Cerebellar cortex (tissue), 1 donor: ENCODE results near the gene MED29.
A peak's percentile ranks its signal among the peaks of the same experiment; 100 is the strongest.

Experiments
- DNase-seq: peaks from one replicate; pipeline ENCODE4 v3.0.0-alpha.2; 2015; ENCODE audit warnings: low spot score

MED29 gene

GRCh38 chr19:39430675-39431593 is 39.8 kb downstream of the MED29 start:
- DNase-seq: peak; percentile 89

GRCh38 chr19:39432677-39433025 is 41.5 kb downstream of the MED29 start:
- DNase-seq: no peak

- no peak for DNase-seq
Observed at GRCh38 chr19:39433480-39434079, 42.4 kb downstream of the MED29 start.

GRCh38 chr19:39434123-39435076 is 43.2 kb downstream of the MED29 start:
- DNase-seq: no peak

- DNase-seq: peak; percentile 98
Observed at GRCh38 chr19:39435499-39436349, 44.5 kb downstream of the MED29 start, which contains the start of gene RPS16. Gene RPS16 (minus strand): TSS chr19:39435949. CDS start chr19:39435895, 54 bp downstream.

GRCh38 chr19:39436350-39436716 is 45.2 kb downstream of the MED29 start:
- DNase-seq: no peak

GRCh38 chr19:39438270-39438934 is 47.2 kb downstream of the MED29 start:
- no peak for DNase-seq

GRCh38 chr19:39444598-39445195 is 53.5 kb downstream of the MED29 start:
- no peak for DNase-seq

GRCh38 chr19:39445196-39446111 is 54.3 kb downstream of the MED29 start, which contains the start of gene SUPT5H:
Gene SUPT5H (plus strand): TSS chr19:39445582. CDS start chr19:39445891, 309 bp downstream.
- peak; percentile 98 for DNase-seq

GRCh38 chr19:39446365-39447084 is 55.3 kb downstream of the MED29 start:
- DNase-seq: no peak

GRCh38 chr19:39448271-39448670 is 57.1 kb downstream of the MED29 start:
- DNase-seq: no peak

GRCh38 chr19:39449116-39449797 is 58.1 kb downstream of the MED29 start:
- no peak for DNase-seq
